Stimulated activated CD8-positive, alpha-beta memory T cell treated with anti-CD3 and anti-CD28 coated beads, Interleukin-12 subunit alpha, Interleukin-12 subunit beta, amount 100 ng/mL, for 24 hours (primary cell): ENCODE results near the gene FTCD.
"Not testable (repeated sequence)": the region's sequence is repeated elsewhere in the genome, so short reads cannot be mapped to it uniquely, and the experiment has no call there.

Experiments
- DNase-seq: peaks from one replicate; pipeline ENCODE4 v3.0.0-alpha.2; 2020; ENCODE audit errors: extremely low read depth

FTCD gene

DNA sequence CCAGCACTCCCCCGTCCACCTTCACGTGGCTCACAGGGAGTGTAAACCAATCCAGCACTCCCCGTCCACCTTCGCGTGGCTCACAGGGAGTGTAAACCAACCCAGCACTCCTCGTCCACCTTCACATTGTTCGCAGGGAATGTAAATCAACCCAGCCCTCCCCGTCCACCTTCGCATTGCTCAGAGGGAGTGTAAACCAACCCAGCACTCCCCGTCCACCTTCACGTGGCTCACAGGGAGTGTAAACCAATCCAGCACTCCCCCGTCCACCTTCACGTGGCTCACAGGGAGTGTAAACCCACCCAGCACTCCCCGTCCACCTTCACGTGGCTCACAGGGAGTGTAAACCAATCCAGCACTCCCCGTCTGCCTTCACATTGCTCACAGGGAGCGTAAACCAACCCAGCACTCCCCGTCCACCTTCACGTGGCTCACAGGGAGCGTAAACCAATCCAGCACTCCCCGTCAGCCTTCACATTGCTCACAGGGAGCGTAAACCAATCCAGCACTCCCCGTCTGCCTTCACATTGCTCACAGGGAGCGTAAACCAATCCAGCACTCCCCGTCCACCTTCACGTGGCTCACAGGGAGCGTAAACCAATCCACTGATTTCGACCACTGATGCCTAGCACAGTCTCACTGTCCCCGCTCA is 14.9 kb downstream of the FTCD start:
- not testable (repeated sequence) for DNase-seq

DNA sequence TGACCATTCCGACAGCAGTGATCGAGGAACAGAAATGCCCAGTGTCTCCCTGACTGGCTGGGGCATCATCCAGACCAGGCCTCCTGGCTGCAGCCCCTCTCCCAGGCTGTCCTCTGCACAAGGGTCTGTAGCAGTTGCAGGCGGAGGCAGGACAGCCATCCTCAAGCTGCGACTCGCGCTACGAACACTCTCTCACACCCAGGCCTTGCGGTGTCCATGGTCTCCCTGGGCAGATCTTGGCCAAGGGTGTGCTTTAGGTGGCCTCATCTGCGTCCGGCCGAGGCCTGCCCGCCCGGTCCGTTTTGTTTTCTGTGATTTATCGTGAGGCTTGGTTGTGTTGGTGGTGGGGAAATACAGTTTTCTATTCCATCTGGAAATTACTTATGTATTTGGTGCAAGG is 15.7 kb downstream of the FTCD start:
- DNase-seq, result no peak

DNA sequence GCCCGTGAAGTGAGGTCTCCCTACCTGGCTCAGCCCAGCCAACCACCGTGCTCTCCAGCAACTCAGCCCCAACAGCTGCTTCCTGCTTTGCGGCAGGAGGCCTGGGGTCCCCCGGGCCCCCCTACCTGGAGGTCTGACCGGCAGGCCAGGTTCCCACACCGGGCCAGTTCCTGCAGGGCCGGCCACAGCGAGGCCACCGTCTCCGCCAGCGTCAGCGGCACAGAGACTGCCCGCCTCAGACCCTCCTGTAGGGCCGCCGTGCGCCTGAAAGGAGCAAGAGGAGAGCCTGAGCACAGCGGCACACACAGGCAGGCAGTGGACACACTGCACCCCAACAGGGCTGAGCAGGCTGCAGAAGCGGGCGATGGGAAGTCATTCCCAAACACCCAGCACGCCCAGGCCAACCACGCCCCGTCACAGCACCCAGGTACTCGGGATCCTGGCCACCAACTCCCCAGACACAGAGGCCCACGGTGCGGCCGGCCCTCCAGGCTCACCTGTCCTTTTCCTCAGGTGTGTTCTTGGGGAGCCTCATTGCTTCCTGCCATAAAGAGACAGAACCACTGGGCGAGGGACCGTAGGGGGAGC is 16.9 kb downstream of the FTCD start:
- no peak for DNase-seq

DNA sequence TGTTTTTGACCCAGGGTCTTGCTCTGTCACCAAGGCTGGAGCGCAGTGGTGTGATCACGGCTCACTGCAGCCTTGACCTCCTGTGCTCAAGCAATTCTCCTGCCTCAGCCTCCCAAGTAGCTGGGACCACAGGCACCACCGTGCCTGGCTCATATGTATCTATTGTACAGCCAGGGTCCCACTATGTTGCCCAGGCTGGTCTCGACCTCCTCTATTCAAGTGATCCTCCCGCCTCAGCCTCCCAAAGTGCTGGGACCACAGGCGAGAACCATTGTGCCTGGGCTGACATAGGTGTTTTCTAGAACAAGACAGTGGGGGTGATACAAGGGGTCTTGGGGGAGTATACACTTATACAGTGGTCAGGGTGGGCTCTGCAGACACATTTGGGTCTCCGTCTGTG is 17.5 kb downstream of the FTCD start:
- DNase-seq, result no peak

DNA sequence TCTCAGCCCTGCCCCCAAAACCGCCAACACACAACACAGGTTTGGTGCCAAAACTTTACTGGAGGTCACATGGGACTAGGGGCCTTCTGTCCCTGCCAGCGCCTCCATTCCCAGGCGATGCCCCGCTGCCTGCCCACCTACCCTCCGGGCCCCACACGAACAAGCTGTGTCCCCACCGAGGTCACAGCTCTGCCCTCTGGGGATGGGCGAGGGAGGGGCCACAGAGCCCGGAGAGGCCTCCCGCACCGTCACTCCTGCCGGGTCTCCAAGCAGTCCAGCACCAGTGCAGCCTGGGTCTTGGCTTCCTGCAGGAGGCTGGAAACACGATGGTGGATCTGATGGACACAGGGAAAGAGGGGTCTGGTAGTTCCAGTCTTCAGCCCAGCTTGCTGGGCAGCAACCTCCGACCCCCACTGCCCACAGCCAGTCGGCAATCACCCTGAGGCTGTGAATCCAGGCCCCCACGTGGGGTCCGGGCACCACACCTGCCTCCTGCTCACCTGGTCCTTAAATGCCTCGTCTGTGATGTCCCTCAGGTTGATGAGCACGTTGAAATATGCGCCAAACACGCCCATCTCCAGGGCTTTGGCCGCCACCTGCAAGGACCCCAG is 18.5 kb downstream of the FTCD start:
- DNase-seq, result no peak

DNA sequence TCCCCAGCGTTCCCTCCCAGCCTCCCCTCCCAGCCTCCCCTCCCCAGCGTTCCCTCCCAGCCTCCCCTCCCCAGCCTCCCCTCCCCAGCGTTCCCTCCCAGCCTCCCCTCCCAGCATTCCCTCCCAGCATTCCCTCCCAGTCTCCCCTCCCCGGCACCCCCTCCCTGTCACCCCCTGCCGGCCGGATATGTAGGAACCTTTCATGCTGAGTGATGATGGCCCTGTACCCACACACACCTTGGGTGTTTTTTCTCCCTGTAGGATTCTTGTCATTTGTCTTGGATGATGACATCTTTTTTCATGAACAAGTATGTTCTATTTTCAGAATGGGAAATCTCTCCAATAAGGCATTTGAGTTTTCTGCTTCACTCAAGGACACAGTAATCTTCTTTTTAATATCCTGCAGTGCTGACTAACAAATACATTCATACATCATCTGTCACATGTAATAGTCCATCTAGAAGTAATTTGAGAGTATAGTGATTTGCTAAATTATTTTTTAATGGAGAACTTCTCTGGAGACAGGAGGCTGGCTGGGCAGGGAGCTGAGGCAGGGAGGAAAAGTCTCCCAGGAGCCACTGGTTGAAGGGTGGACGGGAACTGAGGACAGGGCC is 19.5 kb downstream of the FTCD start:
- no peak for DNase-seq

DNA sequence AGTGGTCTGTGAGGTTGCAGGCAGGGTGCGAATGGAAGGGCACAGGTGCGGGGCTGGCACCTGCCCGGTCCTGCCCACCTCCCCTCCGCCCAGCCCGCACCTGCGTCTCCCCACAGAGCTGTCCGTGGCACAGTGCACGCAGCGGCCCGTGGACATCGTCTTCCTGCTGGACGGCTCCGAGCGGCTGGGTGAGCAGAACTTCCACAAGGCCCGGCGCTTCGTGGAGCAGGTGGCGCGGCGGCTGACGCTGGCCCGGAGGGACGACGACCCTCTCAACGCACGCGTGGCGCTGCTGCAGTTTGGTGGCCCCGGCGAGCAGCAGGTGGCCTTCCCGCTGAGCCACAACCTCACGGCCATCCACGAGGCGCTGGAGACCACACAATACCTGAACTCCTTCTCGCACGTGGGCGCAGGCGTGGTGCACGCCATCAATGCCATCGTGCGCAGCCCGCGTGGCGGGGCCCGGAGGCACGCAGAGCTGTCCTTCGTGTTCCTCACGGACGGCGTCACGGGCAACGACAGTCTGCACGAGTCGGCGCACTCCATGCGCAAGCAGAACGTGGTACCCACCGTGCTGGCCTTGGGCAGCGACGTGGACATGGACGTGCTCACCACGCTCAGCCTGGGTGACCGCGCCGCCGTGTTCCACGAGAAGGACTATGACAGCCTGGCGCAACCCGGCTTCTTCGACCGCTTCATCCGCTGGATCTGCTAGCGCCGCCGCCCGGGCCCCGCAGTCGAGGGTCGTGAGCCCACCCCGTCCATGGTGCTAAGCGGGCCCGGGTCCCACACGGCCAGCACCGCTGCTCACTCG is 23.3 kb downstream of the FTCD start:
- DNase-seq, result no peak

DNA sequence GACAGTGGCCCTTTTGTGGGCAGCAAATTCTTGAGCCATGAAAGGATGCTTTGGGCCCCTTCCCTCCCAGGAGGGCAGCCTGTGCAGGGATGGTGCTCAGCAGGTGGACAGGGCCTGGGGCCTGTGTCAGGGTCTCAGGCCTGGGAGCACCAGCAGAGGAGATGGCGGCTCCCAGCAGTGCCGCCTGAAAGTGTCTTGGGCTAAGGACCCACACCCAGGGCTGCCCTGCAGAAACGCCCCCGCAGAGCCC is 23.9 kb downstream of the FTCD start:
- DNase-seq, result no peak

DNA sequence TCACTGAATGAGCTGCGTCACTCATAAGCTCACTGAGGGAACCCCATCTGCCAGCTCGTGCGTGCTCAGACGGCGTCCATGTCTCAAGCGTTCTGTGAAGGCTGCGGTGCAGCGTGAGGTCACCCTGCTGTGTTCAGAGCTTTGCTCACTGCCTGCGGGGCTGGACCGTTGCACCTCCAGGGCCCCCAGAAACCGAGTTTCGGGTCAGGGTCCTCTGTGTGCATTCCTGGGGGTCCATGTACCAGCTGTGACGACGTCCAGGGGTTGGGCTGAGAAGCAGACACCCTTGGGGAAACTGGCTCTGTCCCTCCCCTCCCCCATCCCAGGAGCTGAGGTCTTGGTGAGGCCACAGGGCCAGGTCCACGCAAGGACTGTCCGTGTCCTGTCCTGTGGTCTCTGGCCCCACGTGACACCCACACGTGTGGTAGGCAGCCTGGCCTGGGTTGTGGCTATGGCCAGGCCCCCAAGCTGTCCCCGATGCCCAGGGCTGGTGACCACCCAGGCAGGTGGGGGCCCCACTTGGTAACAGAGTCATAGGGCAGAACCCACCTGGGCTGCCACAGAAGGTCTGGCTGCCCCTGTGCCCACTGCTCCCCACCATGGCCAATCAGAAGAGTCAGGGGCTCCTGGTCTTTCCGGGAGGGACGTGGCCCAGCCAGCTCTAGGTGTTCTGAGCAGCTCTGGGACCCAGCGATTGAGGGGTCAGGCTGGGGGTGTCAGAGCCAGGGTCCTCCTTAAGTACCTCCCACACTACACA is 24.4 kb downstream of the FTCD start:
- no peak for DNase-seq

DNA sequence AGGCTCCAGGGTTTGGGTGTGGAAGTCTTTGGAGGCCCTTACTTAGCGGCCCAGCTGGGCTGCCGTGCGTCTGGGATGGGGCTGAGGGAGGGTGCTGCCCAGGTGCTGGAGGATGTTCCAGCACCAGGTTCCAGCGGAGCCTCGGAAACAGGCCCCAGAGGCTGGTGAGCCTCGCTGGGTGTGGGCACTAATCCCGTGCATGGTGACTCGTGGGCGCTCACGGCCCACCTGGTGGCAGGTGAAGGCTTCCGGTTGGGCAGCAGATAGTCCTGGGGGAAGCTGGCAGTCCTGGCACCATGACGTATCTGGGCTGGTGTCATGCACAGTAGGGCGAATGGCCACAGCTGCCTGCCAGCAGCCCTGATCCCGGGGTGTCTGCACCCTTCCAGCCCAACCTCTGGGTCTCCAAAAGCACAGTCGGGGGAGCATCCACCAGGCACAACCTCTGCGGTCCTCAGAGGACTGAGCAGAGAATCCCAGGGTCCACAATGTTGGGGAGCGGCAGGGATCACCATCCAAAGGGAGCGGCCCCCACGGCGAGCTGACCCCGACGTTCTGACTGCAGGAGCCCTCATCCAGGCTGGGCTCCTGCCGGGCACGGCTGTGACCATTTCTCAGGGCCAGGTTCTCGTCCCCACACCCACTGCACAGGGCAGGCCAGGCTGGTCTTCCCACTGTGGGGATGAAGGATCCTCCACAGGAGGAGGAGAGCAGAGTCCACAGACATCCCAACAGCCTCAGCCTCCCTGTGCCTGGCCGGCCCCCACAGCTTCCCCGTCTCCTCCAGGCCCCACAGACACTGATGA is 25.3 kb downstream of the FTCD start:
- DNase-seq, result no peak

DNA sequence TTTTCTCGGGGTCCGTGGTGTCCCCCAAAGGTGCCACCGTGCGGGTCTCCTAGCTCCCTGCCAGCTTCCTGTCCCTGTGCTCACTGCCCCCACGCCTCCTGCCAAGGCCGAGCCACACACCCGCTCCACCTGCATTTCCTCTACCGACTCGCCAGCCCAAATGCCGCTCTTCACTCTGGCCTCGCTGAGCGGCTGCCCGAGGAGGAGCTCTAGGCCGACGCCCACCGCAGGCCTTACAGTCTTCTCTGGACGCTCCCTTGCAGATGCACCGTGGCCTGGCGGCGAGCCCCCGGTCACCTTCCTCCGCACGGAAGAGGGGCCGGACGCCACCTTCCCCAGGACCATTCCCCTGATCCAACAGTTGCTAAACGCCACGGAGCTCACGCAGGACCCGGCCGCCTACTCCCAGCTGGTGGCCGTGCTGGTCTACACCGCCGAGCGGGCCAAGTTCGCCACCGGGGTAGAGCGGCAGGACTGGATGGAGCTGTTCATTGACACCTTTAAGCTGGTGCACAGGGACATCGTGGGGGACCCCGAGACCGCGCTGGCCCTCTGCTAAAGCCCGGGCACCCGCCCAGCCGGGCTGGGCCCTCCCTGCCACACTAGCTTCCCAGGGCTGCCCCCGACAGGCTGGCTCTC is 26.3 kb downstream of the FTCD start:
- no peak for DNase-seq

DNA sequence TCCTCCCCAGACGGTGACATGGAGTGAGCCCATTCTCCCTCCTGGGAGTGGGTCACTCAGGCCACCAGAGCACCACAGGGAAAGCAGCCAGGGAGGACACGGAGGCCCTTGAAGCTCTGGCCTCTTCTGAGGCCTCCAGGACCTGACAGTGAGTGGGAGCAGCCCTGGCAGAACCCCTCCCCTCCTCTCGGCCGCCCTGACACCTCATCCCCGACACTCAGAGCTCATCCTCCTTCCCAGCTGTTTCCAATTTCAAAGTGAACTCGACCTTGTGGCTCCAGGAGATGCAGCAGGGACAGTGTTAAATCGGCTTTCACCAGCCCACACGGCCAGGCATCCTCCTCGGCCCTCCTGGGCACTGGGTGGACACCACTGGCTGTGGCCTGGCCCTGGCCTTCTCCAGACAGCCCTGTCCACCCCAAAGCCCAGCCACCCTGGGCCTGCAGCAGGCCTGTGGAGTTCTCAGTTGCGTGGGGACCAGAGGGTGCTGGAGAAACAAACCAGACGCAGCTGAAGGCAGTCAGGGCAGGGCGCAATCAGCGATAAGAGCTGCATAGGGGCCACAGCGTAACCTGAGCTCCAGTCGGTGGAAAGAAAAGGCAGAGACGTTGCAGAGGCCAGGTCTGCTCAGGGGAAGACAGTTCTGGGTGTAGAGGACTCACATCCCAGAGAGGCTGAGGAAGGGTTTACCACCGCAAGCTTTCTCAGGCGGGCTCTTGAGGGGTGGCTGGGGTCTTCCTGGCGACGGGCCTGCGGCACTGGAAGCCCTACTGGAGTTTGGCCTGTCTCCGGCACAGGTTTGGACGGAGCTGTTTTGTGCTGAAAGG is 27.1 kb downstream of the FTCD start:
- no peak for DNase-seq

DNA sequence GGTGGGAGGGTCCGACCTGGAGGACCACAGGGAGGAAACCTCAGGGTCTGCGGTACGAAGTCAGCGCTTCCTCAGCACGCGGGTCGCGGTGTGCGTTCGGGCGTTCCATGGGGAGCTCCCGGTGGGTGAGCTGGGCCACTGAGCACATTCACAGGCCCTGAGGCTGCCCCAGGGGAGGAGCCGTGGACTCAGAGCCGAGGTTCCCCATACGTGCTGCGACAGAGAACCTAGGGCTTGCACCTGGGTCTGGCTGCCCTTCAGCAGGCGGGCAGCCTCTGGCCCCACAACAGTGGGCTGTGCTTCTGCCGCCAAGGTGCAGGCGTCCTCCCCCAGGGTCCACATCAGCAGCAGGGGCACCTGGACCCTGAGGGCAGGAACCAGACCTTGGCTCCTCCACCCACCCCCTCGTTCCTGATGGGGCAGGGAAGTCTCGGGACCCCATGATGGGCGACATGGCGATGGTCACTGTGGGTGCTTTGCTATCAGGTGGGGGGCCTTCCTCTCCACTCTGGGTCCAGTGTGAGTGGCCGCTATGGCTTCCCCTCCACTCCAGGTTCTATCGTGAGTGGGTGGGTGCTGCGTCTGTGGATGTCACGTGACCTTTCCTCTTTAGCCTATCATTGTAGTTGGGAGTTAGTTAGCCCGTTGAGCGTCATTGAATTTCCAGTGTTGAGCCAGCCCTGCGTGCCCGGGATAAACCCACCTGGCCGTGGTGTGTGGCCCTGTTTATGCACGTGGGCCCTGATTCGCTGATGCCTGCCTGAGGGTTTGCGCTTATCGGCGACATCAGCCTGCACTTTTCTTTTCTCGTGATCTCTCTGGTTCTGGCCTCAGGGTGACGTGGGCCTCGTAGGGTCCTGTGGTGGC is 27.9 kb downstream of the FTCD start:
- DNase-seq, result no peak

DNA sequence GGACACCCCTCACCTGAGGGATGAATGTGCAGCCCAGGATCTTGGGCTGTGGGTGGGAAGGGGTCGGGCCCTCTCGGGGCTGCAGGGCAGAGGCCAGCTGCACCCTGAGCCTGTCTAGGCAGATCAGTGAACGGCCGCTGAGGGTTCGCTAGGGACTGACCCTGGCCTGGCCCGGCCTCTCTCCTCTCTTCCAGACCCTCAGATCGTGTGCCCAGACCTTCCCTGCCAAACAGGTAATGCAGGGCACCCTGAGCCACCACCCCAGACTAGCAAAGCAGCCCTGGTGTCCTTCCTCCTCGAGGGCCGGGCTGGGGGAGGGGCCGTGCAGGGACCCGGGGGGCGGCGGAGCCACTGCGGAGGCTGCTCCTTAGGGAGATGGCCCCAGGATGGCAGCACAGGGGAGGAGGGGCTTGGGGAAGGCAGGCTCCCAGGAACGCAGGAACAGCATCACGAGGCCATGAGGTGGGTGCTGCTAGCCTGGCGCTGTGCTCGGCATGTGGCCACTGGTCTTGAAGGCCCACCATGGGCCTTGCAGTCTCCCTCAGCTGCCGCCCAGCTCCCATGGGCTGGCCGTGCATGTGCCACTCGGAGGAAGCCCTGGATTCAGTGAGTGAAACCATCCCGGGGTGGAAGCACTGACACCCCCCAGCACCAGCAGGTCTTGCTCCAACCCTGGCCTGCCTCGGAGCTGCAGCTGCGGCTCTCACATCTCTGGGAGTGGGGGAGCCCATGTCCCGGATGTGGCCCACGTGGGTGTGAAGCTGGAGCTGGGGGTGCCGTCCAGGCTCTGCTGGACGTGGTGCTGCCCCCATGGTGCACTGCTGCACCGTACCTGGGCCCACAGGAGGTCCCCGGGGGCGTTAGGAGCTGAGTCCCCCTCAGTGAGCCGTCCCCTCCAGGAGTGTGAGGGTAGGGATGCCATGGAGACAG is 28.8 kb downstream of the FTCD start:
- no peak for DNase-seq

DNA sequence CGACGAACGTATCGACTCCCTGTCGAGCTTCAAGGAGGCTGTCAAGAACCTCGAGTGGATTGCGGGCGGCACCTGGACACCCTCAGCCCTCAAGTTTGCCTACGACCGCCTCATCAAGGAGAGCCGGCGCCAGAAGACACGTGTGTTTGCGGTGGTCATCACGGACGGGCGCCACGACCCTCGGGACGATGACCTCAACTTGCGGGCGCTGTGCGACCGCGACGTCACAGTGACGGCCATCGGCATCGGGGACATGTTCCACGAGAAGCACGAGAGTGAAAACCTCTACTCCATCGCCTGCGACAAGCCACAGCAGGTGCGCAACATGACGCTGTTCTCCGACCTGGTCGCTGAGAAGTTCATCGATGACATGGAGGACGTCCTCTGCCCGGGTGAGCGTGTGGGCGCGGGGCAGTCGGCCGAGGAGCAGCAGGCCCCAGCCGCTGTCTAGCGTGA is 29.5 kb downstream of the FTCD start:
- no peak for DNase-seq

DNA sequence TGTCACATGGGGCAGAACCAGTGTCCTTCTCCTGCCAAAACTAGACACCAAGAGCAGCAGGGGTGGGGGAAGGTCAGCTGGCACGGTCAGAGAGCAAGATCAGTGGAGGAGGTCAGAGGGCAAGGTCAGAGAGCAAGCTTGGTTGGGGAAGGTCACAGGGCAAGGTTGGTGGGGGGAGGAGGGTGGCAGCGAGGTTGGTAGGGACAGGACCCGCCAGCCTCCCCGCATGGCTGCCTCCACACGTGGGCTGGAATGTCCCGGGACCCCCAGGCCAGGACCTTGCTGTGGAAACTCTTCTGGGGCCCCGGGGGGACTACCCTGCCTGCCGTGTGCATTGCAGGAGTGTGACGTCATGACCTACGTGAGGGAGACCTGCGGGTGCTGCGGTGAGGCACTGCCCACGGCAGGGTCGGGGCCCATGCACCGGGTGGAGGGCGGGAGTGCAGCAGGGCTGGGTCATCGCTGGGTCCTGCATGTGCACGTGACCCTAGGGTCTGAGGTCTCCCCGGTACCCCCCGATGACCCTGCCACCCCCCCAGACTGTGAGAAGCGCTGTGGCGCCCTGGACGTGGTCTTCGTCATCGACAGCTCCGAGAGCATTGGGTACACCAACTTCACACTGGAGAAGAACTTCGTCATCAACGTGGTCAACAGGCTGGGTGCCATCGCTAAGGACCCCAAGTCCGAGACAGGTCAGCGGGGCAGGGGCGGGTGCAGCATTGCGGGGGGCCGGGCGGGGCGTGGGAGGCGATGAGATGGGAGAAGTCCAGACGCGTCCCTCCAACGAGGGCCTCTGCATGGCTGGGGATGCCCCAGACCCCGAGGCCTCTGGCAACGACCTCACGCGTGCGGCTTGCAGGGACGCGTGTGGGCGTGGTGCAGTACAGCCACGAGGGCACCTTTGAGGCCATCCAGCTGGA is 30.2 kb downstream of the FTCD start:
- no peak for DNase-seq
